PFSK-1 (cell line): Measurements from ENCODE around the gene HNRNPU. TPM values are rescaled to one million over a fixed set of nuclear protein-coding genes. Genes with fewer than 3 reads are reported as not detected.
A peak's percentile ranks its signal among the peaks of the same experiment; 100 is the strongest.

Source experiments
- FOXP2 ChIP-seq: optimal IDR thresholded peaks from 2 replicates; pipeline ENCODE3; 2011; ENCODE audit warnings: borderline replicate concordance, control low read depth, inconsistent platforms; ENCODE audit not compliant: insufficient read depth; ENCODE audit errors: extremely low read length, extremely low read depth
- POLR2AphosphoS5 ChIP-seq: IDR thresholded peaks from 2 replicates; pipeline ENCODE4 v1.6.1; 2012; ENCODE audit warnings: low read depth, mild to moderate bottlenecking, control low read depth, low read length, moderate library complexity
- SIN3A ChIP-seq: IDR thresholded peaks from 2 replicates; pipeline ENCODE4 v1.6.1; 2012; ENCODE audit warnings: mild to moderate bottlenecking, low read length, moderate library complexity, borderline replicate concordance; ENCODE audit not compliant: insufficient read depth
- TAF1 ChIP-seq: IDR thresholded peaks from 2 replicates; pipeline ENCODE4 v1.6.1; 2012; ENCODE audit warnings: low read length, control low read depth, borderline replicate concordance; ENCODE audit not compliant: insufficient read depth
- polyA plus RNA-seq: library from polyadenylated mRNA; unstranded; fragments of >200 nt; gene quantifications from one replicate; pipeline ENCODE4 v1.2.1, GENCODE V29; 2012; ENCODE audit warnings: low read depth, missing spikeins; ENCODE audit not compliant: insufficient read length
- TF ChIP-seq, protein P1 (sequence below), 2 experiments: IDR thresholded peaks; 2 replicates each; pipeline versions ENCODE4 v1.6.1 to v1.8.0; 2011 to 2012; ENCODE audit warnings: low read depth in 2 of 2, low read length in 2 of 2, control low read depth in 1 of 2, inconsistent platforms in 1 of 2, mild to moderate bottlenecking in 1 of 2, moderate library complexity in 1 of 2; ENCODE audit not compliant: insufficient read depth in 1 of 2

The HNRNPU gene
- polyA plus RNA-seq, result 233 TPM

DNA sequence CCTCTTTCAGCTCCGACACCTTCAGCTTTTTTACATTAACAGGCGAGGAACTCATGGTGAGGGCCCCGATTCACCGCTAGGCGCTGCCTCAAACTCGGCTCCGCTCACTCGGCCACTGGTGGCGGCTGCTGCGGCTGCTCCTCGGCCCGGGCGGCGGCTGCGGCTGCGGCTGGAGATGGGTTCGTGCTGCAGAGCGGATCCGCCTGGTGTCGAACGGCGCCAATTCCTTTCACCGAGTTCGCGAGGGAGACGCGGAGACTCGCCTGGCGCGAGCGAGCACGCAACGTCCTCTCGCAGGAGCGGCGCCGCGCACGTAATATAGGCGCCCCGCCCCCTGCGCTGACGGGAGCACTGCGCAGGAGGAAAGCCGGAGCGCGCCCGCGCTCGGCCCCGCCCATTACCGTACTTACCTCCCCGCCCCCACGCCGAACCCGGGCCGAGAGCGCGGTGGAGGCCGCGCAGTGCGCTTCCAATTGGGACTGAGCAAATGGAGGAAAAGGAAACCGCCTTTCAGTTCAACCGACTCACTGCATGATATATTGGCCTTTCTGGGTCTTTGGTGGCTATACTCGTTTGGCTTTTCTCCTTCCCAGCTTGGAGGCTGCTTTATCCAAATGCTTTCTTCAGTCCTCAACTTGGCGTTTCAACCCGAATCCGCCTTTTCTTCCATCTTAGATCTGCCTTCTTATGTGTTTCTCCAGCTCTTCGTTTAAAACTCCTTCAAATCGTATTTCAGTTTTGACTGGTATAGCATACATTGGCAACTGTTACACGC is at the start of gene HNRNPU:
Gene HNRNPU, minus strand, starts transcription at position 291 of the 775 bp plus-strand sequence. Its CDS starts 236 bp downstream, at position 55.
- TF ChIP-seq, protein P1, sequence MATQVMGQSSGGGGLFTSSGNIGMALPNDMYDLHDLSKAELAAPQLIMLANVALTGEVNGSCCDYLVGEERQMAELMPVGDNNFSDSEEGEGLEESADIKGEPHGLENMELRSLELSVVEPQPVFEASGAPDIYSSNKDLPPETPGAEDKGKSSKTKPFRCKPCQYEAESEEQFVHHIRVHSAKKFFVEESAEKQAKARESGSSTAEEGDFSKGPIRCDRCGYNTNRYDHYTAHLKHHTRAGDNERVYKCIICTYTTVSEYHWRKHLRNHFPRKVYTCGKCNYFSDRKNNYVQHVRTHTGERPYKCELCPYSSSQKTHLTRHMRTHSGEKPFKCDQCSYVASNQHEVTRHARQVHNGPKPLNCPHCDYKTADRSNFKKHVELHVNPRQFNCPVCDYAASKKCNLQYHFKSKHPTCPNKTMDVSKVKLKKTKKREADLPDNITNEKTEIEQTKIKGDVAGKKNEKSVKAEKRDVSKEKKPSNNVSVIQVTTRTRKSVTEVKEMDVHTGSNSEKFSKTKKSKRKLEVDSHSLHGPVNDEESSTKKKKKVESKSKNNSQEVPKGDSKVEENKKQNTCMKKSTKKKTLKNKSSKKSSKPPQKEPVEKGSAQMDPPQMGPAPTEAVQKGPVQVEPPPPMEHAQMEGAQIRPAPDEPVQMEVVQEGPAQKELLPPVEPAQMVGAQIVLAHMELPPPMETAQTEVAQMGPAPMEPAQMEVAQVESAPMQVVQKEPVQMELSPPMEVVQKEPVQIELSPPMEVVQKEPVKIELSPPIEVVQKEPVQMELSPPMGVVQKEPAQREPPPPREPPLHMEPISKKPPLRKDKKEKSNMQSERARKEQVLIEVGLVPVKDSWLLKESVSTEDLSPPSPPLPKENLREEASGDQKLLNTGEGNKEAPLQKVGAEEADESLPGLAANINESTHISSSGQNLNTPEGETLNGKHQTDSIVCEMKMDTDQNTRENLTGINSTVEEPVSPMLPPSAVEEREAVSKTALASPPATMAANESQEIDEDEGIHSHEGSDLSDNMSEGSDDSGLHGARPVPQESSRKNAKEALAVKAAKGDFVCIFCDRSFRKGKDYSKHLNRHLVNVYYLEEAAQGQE (IDR thresholded peaks at IDR 0.05; ENCODE audit: insufficient read depth in 1 of 2, low read depth in 2 of 2, low read length in 2 of 2), result peak; percentile 17 to 19; a peak in 1 of 4 replicates
- TF ChIP-seq SIN3A, result peak; percentile 50; the same call in 1 of the 2 replicates
- TF ChIP-seq FOXP2, result peak; percentile 78
- peak; percentile 97 for TF ChIP-seq TAF1
- peak; percentile 94 for TF ChIP-seq POLR2AphosphoS5

DNA sequence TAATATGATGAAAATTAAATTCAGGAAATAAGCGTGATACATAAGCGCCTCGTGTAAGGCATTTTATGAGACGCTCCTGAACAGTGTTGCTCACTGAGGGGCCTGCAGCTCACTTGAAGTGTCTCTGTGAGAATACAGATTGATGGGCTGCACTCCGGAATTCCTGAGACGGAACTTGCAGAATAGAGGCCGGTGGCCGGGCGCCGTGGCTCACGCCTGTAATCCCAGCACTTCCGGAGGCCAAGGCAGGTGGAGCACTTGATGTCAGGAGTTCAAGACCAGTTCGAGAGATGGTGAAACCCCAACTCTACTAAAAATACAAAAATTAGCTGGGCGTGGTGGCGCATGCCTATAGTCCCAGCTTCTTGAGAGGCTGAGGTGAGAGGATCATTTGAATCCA is 49.5 kb upstream of the HNRNPU start:
- TF ChIP-seq POLR2AphosphoS5 (no peak), FOXP2 (no peak), TAF1 (no peak), SIN3A (no peak)
- TF ChIP-seq, protein P1 (IDR thresholded peaks at IDR 0.05; ENCODE audit: insufficient read depth in 1 of 2, low read depth in 2 of 2, low read length in 2 of 2), result no peak

DNA sequence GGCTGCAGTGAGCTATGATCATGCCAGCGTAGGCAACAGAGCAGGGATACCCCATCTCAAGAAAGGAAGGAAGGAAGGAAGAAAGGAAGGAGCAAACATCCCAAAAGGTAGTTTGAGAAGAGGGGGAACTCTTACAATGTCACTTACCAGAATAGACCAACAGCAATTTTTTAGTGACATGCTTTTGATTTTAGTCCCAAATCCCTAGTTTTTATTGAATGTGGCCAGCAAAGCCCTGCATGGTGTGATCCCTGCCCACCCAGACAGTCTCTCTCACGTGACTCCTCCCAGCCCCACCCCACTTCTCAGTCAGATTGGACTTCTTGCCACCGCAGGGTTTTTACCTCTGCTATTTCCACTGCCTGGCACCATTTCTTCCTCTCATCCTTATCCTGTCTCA is 39.8 kb upstream of the HNRNPU start:
- TF ChIP-seq FOXP2 (no peak), SIN3A (no peak), TAF1 (no peak), POLR2AphosphoS5 (no peak)
- TF ChIP-seq, protein P1 (IDR thresholded peaks at IDR 0.05; ENCODE audit: insufficient read depth in 1 of 2, low read depth in 2 of 2, low read length in 2 of 2), result no peak

DNA sequence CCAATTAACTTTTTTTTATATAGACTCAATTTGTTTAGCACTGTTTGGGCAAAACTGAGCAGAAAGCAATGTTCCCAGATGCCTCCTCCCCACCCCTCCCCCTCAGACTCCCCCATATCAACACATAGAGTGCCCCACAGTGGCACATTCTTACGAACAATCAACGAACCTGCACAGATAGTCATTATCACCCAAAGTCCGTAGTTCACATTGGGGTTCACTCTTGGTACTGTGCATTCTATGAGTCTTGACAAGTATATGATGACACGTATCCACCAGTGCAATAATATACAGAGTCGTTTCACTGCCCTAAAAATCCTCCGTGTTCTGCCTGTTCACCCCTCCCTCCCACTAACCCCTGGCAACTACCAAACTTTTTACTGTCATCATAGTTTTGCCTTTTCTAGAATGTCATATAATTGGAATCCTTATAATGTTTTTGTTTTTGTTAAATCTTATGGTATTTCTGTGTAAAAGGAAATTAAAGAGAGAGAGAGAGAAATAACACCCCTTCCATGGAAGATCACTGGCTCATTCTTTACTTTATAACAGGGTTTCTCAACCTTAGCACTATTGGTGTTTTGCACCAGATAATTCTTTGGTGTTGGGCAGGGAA is 37.2 kb upstream of the HNRNPU start:
- no peak for TF ChIP-seq SIN3A
- TF ChIP-seq, protein P1 (IDR thresholded peaks at IDR 0.05; ENCODE audit: insufficient read depth in 1 of 2, low read depth in 2 of 2, low read length in 2 of 2), result no peak
- no peak for TF ChIP-seq POLR2AphosphoS5
- no peak for TF ChIP-seq FOXP2
- no peak for TF ChIP-seq TAF1
